GM18907 (cell line): ENCODE results near the gene IRX2.

Experiments
- ATAC-seq: cut with Tn5 transposase; IDR thresholded peaks from one replicate; pipeline ENCODE4 v1.9.1; 2021; ENCODE audit warnings: mild to moderate bottlenecking, moderate library complexity; ENCODE audit not compliant: unreplicated experiment

IRX2 gene

GRCh38 chr5:2721385-2722138 lies 29.9 kb downstream of the IRX2 start:
- ATAC-seq = no peak

DNA sequence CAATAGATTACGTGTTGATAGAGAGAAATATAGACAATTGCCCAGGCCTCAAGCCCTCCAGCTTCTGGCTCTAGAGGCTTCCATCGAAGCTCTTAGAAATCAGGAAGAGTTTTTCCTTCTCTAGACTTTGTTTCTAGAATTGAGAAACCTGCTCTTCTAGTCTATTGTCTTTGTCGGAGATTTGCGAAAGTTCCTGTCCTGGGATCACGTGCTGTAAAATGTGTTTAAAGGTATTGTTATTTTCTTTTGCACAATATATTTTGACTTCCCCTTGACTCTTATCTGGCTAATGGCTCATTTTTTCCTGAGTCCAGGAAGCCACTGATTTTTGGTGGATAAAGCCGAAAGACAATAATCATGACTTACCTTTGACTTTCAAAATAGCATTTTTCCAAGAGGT lies 32.1 kb downstream of the IRX2 start:
- ATAC-seq = no peak

DNA sequence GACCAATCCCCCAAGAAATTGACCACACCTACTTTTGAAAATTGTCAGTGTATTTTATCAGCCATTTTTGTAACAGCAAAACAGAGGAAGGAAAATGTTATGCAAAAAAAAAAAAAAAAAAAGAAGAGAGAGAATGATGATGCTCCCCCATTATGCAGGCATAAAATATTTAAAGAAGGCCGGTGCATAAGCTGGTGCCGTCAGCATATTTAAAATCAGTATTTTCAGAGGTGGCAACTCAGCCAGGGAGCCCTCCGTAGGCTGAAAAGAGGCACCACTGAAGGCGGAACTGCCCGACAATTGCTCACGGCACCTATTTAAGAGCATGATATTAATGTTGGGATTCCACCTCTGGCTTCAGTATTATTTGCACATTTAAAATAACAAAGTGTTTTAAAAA lies 33.4 kb downstream of the IRX2 start:
- no peak for ATAC-seq

GRCh38 chr5:2715856-2716255 lies 35.6 kb downstream of the IRX2 start:
- no peak for ATAC-seq

- ATAC-seq = no peak
Measured at GRCh38 chr5:2714805-2715204, 36.7 kb downstream of the IRX2 start.

DNA sequence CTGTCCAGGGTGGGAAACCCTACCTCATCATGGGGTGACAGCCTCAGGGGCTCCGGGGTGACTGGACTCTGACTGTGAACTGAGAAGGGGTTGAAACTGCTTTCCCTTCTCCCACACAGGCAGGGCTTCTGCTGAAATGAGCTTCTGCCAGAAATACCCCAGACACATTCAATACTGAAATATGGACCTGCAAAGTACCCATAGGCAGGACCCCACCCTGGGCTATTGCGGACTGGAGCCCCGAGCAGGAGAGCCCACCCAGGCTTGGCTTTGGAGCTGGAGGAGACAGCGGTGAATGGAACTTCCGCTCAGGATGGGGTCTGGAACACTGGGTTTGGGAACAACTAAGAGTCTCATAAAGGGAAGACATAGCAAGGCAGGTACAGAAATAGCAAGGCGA lies 37.5 kb downstream of the IRX2 start:
- ATAC-seq = no peak

DNA sequence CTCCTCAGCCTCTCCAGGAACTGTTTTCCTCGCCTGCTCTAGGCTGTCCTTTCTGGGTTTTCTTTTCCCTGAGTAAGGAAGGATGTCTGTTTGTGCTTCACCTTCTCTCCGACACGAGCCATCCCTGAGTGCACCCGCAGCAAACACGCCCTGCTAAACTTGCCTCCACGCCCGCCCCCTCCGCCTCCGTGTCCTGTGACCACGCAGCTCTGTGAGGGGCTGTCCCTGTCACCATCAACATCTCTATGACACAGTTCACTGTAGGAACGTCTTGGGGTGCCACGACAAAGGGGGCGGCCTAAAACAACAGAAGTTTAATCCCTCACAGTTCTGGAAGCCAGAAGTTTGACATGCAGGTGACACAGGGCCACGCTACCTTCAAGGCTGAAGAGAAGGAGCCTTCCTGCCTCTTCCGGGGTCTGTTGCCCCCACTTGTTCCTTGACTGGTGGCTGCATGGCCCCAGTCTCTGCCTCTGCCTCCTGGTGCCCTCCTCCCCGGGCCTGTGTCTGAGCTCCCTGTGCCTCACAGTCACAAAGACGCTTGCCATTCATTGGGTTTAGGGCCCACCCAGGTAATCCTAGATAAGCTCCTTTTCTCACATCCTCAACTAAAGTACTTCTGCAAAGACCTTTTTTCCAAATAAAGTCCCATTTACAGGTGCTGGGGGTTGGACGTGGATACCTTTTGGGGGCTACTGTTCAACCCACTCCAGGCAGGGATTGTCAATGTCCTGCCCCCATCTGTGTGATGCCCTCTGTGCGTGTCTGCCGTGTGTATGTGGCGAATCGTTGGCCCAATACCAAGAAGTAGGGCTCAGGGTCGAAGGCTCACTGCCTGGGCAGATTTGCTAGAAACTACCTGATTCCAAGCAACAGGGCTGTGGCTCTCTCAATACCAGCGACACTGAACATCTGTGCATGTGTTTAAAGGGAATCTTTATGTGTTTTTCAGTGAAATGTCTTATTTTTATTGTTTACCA lies 39.7 kb downstream of the IRX2 start:
- ATAC-seq = no peak

DNA sequence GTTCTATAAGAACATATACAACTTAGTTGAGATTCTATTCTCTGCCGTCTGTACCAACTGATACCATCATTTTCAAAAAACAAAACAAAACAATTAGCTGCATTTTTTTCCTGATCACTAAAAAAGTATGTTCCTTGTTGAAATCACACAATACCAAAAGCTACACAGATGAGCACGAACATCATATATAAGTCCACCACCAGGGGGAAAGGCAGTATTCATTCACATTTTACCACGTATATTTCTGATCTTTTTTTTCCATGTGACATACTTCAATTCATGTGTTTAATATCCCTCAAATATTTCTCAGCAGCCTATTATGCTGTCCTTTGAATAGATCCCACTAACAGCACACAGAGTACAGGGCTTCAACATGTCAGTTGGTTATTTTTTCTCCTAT lies 40.6 kb downstream of the IRX2 start:
- ATAC-seq = no peak

DNA sequence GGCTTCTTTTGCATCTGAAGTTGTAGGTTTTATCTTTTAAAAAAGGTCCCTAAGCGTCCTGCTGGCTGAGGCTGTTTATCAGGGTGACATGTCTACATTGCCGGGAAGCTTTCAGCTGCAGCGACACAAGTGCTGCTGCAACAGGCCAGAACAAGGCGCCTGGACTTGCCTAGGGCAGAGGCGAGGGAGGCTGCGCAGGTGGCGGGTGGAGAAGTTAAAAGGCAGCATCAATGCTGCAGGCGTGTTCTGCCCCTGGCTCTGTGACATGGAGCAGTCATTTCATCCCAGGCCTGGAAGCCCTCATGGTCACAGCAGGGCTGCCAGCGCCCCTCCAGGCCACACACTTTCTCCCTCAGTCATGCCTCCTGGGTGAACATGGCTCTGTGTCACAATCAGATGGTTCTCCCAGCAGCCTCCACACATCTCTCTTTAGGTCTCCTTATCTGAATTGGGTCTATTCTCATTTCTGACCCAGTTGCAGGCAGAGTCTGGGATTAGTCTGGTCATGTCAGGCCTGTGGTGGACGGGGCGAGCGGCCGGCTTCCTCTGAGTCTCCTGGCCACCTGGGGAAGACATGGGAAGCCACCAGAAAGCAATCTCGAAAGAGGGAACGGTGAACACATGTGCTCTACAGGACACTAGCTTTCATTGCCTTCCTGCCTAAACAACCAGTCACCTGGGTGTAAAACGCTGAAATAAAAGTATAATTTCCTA lies 41.3 kb downstream of the IRX2 start:
- ATAC-seq = no peak

DNA sequence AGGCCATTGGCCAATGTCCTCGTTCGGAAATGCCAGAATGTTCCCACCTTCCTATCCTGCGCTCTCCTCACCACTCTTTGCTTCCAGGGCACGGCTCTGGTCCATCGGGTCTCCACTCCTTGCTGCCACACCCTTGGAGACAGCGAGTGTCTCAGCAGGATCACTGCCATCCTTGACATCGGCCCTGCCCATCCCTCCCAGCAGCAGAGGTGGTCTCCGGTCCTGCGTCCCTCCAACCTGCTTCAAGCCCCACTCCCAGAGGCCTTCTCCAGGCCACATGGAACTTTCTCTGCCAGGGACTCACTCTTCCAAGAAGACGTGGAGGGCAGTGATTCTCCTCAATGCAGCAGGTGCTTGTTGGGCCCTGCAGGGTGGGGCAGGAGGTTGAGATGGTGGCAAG lies 42.7 kb downstream of the IRX2 start:
- no peak for ATAC-seq

- no peak for ATAC-seq
Measured at GRCh38 chr5:2708132-2708531, 43.3 kb downstream of the IRX2 start.

- ATAC-seq = no peak
Measured at GRCh38 chr5:2705861-2706260, 45.6 kb downstream of the IRX2 start.

DNA sequence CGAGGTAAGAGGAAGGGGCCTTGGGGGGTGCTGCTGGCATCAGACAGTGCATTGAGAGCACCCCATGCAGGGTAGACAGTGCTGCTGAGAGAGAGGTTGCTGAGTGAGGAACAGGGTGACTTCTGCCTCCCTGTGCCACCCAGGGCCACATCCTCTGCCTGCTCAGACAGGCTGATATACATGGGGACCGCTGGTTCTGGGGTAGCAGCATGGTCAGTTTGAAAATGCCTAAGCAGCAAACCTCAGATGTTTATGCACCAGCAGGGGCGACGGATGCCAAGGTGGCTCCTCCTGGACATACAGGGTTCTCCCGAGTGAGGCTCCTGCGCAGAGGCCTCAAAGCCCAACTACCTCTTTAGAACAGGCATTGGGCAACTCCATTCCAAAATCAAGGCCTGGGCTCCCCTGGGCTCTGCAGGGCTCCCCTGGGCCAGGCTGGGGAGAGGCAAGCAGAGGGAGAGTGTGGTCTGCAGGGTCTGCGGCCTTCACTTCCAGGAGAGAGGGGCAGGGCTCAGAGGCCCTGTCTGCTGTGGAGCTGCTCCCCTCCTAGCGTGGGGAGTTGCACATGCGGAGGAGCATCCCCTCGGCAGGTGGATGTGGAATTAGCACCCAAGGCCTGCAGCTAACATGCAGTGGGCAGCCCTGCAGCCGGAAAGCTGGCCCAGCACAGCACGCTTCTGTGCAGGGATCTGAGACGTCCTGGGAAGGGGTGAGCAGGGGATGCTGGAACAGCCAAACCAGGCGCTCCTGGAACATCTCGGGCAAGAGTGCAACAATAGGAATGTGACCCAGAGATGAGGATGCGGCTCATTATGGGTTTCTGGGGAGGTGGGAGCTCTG lies 46.5 kb downstream of the IRX2 start:
- no peak for ATAC-seq

DNA sequence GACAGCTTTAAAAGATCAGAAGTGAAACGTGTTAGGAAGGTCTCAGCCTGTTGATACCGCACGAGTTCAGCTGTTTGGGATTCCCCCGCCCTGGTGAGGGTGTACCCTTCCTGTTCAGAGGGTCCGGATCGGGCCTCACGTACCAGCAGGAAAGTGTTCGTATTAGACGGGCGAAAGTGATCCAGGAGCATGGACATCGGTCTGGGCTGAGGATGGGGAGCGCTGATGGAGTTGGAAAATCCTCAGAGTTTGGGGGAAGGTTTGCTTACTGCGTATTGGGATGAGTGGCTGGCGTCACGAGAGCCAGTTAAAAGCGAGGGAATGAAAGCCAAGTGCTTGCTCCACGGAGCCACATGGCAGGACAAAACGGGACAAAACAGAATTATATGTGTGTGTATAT lies 47.4 kb downstream of the IRX2 start:
- no peak for ATAC-seq

DNA sequence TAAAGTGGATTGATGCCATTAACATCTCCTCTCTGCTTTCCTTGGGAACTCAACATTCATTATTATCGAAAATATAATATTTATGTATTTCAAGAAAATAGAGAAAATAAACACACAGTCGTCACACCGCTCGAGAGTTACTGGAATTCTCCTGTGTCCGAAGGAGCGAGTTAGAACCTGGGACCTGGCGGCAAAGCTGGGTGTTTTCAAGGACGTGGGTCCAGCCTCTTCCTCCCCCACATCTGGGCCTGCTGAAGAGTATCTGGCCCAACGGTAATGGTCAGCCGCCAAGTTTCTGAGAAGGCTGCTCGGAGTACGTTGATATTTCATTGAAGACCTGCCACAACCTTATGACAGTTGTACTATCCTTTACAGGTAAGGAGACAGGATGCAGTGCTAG lies 47.9 kb downstream of the IRX2 start:
- ATAC-seq = no peak

DNA sequence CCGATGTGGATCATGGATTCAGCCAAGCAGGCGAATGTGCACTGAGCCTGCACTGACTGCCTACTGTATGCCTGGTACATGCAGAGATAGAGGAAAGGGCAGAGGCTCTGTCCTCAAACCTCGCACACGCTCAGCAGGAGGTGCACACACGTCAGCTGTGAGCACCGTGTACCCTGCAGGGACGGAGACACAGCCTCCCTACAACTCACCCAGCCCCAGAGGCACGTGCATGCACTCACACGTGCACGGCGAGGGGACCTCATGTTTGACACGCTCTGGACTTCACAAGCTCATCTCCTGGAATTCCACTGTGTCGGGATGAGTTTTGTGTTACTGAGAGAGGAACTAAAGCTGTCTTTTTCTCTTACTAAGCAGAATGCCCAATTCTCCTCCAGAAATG lies 48.4 kb downstream of the IRX2 start:
- no peak for ATAC-seq

GRCh38 chr5:2702096-2702879 lies 49.2 kb downstream of the IRX2 start:
- ATAC-seq = no peak

GRCh38 chr5:2701592-2701991 lies 49.9 kb downstream of the IRX2 start:
- no peak for ATAC-seq

DNA sequence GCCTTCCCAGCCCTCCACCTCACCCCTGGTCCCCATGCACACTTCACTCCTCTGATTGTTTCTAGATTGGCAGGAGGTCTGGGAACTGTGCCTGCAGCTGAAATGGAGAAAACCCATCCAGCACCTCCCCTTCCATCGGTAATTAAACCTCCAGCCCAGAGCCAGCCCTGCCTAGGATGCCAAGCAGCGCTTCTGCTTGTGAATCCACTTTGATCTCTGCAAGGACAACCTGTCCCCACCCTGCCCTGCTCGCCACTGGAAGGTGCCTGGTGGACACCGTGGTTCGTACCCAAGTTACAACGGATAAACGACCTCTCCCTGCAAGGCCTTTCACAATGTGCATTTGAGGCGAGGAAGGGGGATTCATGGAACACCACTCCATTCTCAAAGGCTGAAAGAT lies 50.6 kb downstream of the IRX2 start:
- ATAC-seq = no peak

DNA sequence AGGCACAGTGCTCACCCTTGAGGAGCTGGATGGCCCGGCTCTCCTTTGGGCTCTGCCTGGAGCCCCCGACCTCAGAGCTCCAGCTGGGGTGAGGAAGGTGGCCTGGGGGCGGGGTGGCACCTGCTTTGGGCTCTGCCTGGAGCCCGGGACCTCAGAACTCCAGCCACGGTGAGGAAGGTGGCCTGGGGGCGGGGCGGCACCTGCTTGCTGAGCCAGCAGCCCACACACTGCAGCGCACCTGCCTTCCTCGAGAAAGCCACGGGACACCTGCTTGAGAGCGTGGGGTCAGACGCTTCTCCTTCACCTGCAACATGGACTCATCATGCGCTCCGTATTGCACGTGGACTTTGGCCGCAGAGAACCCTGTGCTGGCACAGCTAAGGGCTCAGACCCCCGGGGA lies 51.8 kb downstream of the IRX2 start:
- ATAC-seq = no peak
